ENCODE results near the gene TMEM161A. TPM values are rescaled to one million over a fixed set of nuclear protein-coding genes. Genes with fewer than 3 reads are reported as not detected.
"Not testable (repeated sequence)": the region's sequence is repeated elsewhere in the genome, so short reads cannot be mapped to it uniquely, and the experiment has no call there.

TMEM161A gene
- total and polyA plus RNA-seq, 4 donors: 7.6 to 53.3 (median 14.9) TPM

DNA sequence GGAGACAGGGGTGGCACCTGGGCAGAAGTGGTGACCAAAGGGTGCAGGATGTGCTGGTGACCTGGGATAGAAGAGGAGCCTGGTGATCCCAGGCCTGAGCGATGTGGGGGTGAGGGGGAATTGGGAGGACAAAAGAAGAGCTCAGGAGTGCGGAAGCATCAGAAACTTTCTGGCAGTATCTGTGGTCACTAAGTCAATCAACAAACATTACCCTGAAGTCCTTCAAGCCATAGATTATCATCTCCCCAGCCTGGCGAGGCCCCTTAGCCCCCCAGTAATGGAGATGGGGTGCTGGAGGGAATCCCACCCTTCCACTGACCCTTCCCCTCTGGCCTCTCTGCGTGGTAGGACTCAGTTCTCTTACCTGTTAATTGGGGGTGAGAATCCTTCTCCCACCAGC lies 21.3 kb upstream of the TMEM161A start:
- no peaks in the 10 kb centered on the region for H3K27me3 ChIP-seq (ENCODE audit: control insufficient read depth in 1 of 2, insufficient read depth in 2 of 2, low read length in 1 of 2)
- no peak overlapping the region for H3K27ac ChIP-seq (ENCODE audit: low read depth in 1 of 2, low read length in 2 of 2)
- no peak for ATAC-seq (ENCODE audit: low FRiP score)
- H3K9me3 ChIP-seq (ENCODE audit: control insufficient read depth, low read length): no peaks in the 10 kb centered on the region
- intact Hi-C loops (cut with DNase I): no loop called here
- H3K4me1 ChIP-seq (ENCODE audit: control insufficient read depth in 1 of 2, insufficient read depth in 2 of 2, low read length in 2 of 2): no peaks in the 10 kb centered on the region
- no peak for DNase-seq
- 93 to 95% methylated on average over 4 of the region's 4 CpGs for WGBS, 2 donors
- H3K36me3 ChIP-seq (ENCODE audit: control insufficient read depth in 1 of 2, insufficient read depth in 2 of 2, low read length in 1 of 2): no peaks in the 10 kb centered on the region
- H3K4me3 ChIP-seq (ENCODE audit: low read length in 2 of 2): no peak overlapping the region

GRCh38 chr19:19157808-19158207 lies 19.5 kb upstream of the TMEM161A start:
- ATAC-seq (ENCODE audit: low FRiP score) (no peak), DNase-seq (no peak)
- WGBS, 2 donors: 52 to 67% methylated on average over 6 of the region's 6 CpGs
- H3K27ac ChIP-seq (ENCODE audit: low read depth in 1 of 2, low read length in 2 of 2): no peak overlapping the region
- intact Hi-C loops (cut with DNase I): no loop called here
- H3K4me1 ChIP-seq (ENCODE audit: control insufficient read depth in 1 of 2, insufficient read depth in 2 of 2, low read length in 2 of 2): no peaks in the 10 kb centered on the region
- H3K27me3 ChIP-seq (ENCODE audit: control insufficient read depth in 1 of 2, insufficient read depth in 2 of 2, low read length in 1 of 2): no peaks in the 10 kb centered on the region
- no peaks in the 10 kb centered on the region for H3K9me3 ChIP-seq (ENCODE audit: control insufficient read depth, low read length)
- no peak overlapping the region for H3K4me3 ChIP-seq (ENCODE audit: low read length in 2 of 2)
- H3K36me3 ChIP-seq (ENCODE audit: control insufficient read depth in 1 of 2, insufficient read depth in 2 of 2, low read length in 1 of 2): no peaks in the 10 kb centered on the region

- Histone ChIP-seq H3K4me3 (ENCODE audit: low read length in 2 of 2) (no peak overlapping the region), H3K27me3 (ENCODE audit: control insufficient read depth in 1 of 2, insufficient read depth in 2 of 2, low read length in 1 of 2) (no peaks in the 10 kb centered on the region), H3K36me3 (ENCODE audit: control insufficient read depth in 1 of 2, insufficient read depth in 2 of 2, low read length in 1 of 2) (no peaks in the 10 kb centered on the region), H3K9me3 (ENCODE audit: control insufficient read depth, low read length) (no peaks in the 10 kb centered on the region), H3K27ac (ENCODE audit: low read depth in 1 of 2, low read length in 2 of 2) (no peak overlapping the region), H3K4me1 (ENCODE audit: control insufficient read depth in 1 of 2, insufficient read depth in 2 of 2, low read length in 2 of 2) (no peaks in the 10 kb centered on the region)
- ATAC-seq (ENCODE audit: low FRiP score) (no peak), DNase-seq (no peak)
- intact Hi-C loops (cut with DNase I): no loop called here
- 92 to 95% methylated on average over 10 of the region's 10 CpGs for WGBS, 2 donors
Measured at GRCh38 chr19:19155495-19156219, 17.4 kb upstream of the TMEM161A start.

- H3K4me1 ChIP-seq (ENCODE audit: control insufficient read depth in 1 of 2, insufficient read depth in 2 of 2, low read length in 2 of 2): no peaks in the 10 kb centered on the region
- DNase-seq: no peak
- no peak overlapping the region for H3K4me3 ChIP-seq (ENCODE audit: low read length in 2 of 2)
- no peak overlapping the region for H3K27ac ChIP-seq (ENCODE audit: low read depth in 1 of 2, low read length in 2 of 2)
- ATAC-seq (ENCODE audit: low FRiP score): no peak
- intact Hi-C loops (cut with DNase I): no loop called here
- no peaks in the 10 kb centered on the region for H3K27me3 ChIP-seq (ENCODE audit: control insufficient read depth in 1 of 2, insufficient read depth in 2 of 2, low read length in 1 of 2)
- H3K36me3 ChIP-seq (ENCODE audit: control insufficient read depth in 1 of 2, insufficient read depth in 2 of 2, low read length in 1 of 2): no peaks in the 10 kb centered on the region
- no peaks in the 10 kb centered on the region for H3K9me3 ChIP-seq (ENCODE audit: control insufficient read depth, low read length)
- whole genome bisulfite sequencing, 2 donors: 96 to 99% methylated on average over 6 of the region's 6 CpGs
Measured at GRCh38 chr19:19154768-19155494, 16.7 kb upstream of the TMEM161A start.

DNA sequence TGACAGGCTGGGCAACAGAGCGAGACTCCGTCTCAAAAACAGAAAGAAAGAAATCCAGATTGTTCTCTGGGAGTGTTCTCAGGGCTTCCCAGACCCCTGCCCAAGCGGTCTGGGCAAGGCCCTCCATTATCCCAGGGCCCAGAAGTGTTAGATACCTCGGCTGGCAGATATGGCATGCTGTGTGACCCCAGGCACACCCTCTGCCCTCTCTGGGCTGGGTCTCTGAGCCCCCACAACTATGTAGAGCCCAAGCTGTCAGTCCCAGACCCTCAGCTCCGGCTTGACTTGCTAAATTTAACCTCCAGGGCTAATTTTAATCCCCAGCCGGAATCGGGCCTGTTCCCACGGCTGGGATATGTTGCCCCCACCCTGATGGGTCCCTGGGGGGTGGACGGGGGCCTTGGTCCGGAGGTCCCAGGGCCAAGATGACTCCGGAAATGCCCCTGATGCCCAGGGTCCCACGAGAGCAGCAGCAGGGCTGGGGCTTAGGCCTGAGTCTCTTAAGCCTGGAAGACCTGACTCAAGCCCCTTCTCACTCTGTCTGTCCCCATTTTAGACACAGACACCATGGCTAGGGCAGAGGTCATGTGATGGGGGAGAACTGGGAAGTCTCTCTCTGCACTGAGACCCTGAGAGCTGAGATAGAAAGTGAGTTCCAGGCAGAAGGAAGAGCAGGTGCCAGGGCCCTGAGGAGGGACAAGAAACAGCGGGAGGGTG lies 14.5 kb upstream of the TMEM161A start:
- intact Hi-C loops (cut with DNase I): no loop called here
- H3K36me3 ChIP-seq (ENCODE audit: control insufficient read depth in 1 of 2, insufficient read depth in 2 of 2, low read length in 1 of 2): peaks cover 0 to 4% of the 10 kb centered on the region in 2 donors
- 37 to 50% methylated on average over 13 of the region's 13 CpGs for WGBS, 2 donors
- H3K4me1 ChIP-seq (ENCODE audit: control insufficient read depth in 1 of 2, insufficient read depth in 2 of 2, low read length in 2 of 2): no peaks in the 10 kb centered on the region
- H3K27me3 ChIP-seq (ENCODE audit: control insufficient read depth in 1 of 2, insufficient read depth in 2 of 2, low read length in 1 of 2): no peaks in the 10 kb centered on the region
- no peak overlapping the region for H3K27ac ChIP-seq (ENCODE audit: low read depth in 1 of 2, low read length in 2 of 2)
- DNase-seq (no peak), ATAC-seq (ENCODE audit: low FRiP score) (no peak)
- no peak overlapping the region for H3K4me3 ChIP-seq (ENCODE audit: low read length in 2 of 2)
- no peaks in the 10 kb centered on the region for H3K9me3 ChIP-seq (ENCODE audit: control insufficient read depth, low read length)

GRCh38 chr19:19151418-19151817 lies 13.1 kb upstream of the TMEM161A start:
- DNase-seq: no peak
- Histone ChIP-seq H3K27me3 (ENCODE audit: control insufficient read depth in 1 of 2, insufficient read depth in 2 of 2, low read length in 1 of 2) (no peaks in the 10 kb centered on the region), H3K27ac (ENCODE audit: low read depth in 1 of 2, low read length in 2 of 2) (no peak overlapping the region), H3K9me3 (ENCODE audit: control insufficient read depth, low read length) (no peaks in the 10 kb centered on the region), H3K4me3 (ENCODE audit: low read length in 2 of 2) (no peak overlapping the region), H3K4me1 (ENCODE audit: control insufficient read depth in 1 of 2, insufficient read depth in 2 of 2, low read length in 2 of 2) (no peaks in the 10 kb centered on the region), H3K36me3 (ENCODE audit: control insufficient read depth in 1 of 2, insufficient read depth in 2 of 2, low read length in 1 of 2) (peaks cover 0 to 4% of the 10 kb centered on the region in 2 donors)
- 77 to 83% methylated on average over 11 of the region's 11 CpGs for WGBS, 2 donors
- no peak for ATAC-seq (ENCODE audit: low FRiP score)
- intact Hi-C loops (cut with DNase I): no loop called here

DNA sequence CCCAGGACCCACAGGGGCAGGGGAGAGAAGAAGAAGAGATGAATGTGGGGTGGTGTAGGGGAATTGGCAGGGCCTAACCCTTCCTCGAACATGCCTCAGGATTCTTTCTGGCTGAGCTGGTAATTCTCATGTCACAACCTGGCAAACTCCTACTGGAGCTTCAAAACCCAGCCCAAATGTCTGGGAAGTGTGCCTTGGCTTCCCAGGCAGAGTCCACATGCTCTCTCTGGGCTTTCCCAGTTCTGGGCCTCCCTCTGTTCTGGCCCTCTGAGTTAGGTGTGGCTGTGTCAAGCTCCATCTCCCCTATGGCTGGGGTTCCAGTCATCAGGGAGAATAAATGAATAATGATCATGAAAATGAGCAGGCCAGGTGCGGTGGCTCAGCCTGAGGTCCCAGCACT lies 11.2 kb upstream of the TMEM161A start:
- Histone ChIP-seq H3K27me3 (ENCODE audit: control insufficient read depth in 1 of 2, insufficient read depth in 2 of 2, low read length in 1 of 2) (no peaks in the 10 kb centered on the region), H3K9me3 (ENCODE audit: control insufficient read depth, low read length) (no peaks in the 10 kb centered on the region), H3K27ac (ENCODE audit: low read depth in 1 of 2, low read length in 2 of 2) (no peak overlapping the region), H3K36me3 (ENCODE audit: control insufficient read depth in 1 of 2, insufficient read depth in 2 of 2, low read length in 1 of 2) (peaks cover 0 to 4% of the 10 kb centered on the region in 2 donors), H3K4me1 (ENCODE audit: control insufficient read depth in 1 of 2, insufficient read depth in 2 of 2, low read length in 2 of 2) (no peaks in the 10 kb centered on the region), H3K4me3 (ENCODE audit: low read length in 2 of 2) (no peak overlapping the region)
- ATAC-seq (ENCODE audit: low FRiP score): no peak
- no peak for DNase-seq
- intact Hi-C loops (cut with DNase I): loop anchor here in 1 of 2 donors (5.0 kb wide), 1 partner anchor 193 kb away; no protein-coding TSS in a partner anchor
- WGBS, 2 donors: 83 to 85% methylated on average over 2 of the region's 2 CpGs

DNA sequence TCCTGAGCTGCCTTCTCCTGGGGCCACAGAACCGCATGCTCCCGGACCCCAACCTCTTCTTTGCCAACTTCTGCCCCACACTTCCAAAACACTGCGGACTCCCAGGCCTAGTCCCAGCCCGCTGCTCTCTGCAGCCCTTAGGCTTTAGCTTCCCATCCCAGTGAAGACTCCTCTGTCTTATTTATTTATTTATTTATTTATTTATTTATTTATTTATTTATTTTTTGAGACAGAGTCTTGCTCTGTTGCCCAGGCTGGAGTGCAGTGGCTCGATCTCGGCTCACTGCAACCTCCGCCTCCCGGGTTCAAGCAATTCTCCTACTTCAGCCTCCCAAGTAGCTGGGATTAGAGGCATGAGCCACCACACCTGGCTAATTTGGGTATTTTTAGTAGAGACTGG lies 10.2 kb upstream of the TMEM161A start:
- H3K27ac ChIP-seq (ENCODE audit: low read depth in 1 of 2, low read length in 2 of 2); ATAC-seq (ENCODE audit: low FRiP score); DNase-seq; H3K4me1 ChIP-seq (ENCODE audit: control insufficient read depth in 1 of 2, insufficient read depth in 2 of 2, low read length in 2 of 2); H3K36me3 ChIP-seq (ENCODE audit: control insufficient read depth in 1 of 2, insufficient read depth in 2 of 2, low read length in 1 of 2); H3K9me3 ChIP-seq (ENCODE audit: control insufficient read depth, low read length); H3K27me3 ChIP-seq (ENCODE audit: control insufficient read depth in 1 of 2, insufficient read depth in 2 of 2, low read length in 1 of 2); H3K4me3 ChIP-seq (ENCODE audit: low read length in 2 of 2): not testable (repeated sequence)
- intact Hi-C loops (cut with DNase I): loop anchor here in 1 of 2 donors (5.0 kb wide), 1 partner anchor 194 kb away; no protein-coding TSS in a partner anchor
- 97 to 98% methylated on average over 8 of the region's 8 CpGs for WGBS, 2 donors

All from aorta (tissue), 5 donors.